NCI-H1436 (cell line): ENCODE results near the gene UPF1.

Experiments used
- DNase-seq: peaks from one replicate; lab custom pipeline; 2025; lab: John Stamatoyannopoulos, UW

Gene UPF1

GRCh38 chr19:18857223-18857622 lies 25.5 kb downstream of the UPF1 start:
- DNase-seq: no peak

- DNase-seq: no peak
Measured at GRCh38 chr19:18858906-18859646, 27.3 kb downstream of the UPF1 start.

GRCh38 chr19:18859676-18860301 lies 28.0 kb downstream of the UPF1 start:
- DNase-seq: no peak

- no peak for DNase-seq
Measured at GRCh38 chr19:18860302-18860700, 28.5 kb downstream of the UPF1 start.

- DNase-seq: no peak
Measured at GRCh38 chr19:18860725-18861124, 29.0 kb downstream of the UPF1 start.

GRCh38 chr19:18861235-18861634 lies 29.5 kb downstream of the UPF1 start:
- DNase-seq: no peak

GRCh38 chr19:18861917-18862316 lies 30.2 kb downstream of the UPF1 start:
- DNase-seq: no peak

- DNase-seq: no peak
Measured at GRCh38 chr19:18862976-18863842, 31.4 kb downstream of the UPF1 start.

GRCh38 chr19:18863843-18864362 lies 32.1 kb downstream of the UPF1 start:
- DNase-seq: no peak

- DNase-seq: no peak
Measured at GRCh38 chr19:18865106-18865972, 33.6 kb downstream of the UPF1 start.

GRCh38 chr19:18865973-18866799 lies 34.4 kb downstream of the UPF1 start:
- DNase-seq: no peak

GRCh38 chr19:18866800-18867123 lies 35.0 kb downstream of the UPF1 start:
- DNase-seq: no peak

GRCh38 chr19:18867199-18867598 lies 35.4 kb downstream of the UPF1 start:
- DNase-seq: no peak

- DNase-seq: no peak
Measured at GRCh38 chr19:18867751-18868150, 36.0 kb downstream of the UPF1 start.

- no peak for DNase-seq
Measured at GRCh38 chr19:18868380-18869022, 36.7 kb downstream of the UPF1 start.

GRCh38 chr19:18869023-18869618 lies 37.4 kb downstream of the UPF1 start:
- DNase-seq: no peak

- DNase-seq: no peak
Measured at GRCh38 chr19:18869781-18870530, 38.2 kb downstream of the UPF1 start.

GRCh38 chr19:18870531-18871172 lies 38.9 kb downstream of the UPF1 start:
- no peak for DNase-seq

GRCh38 chr19:18871543-18871942 lies 39.8 kb downstream of the UPF1 start:
- DNase-seq: no peak
